Inflammatory macrophage (primary cell): ENCODE data around the gene TRAF4.
A peak's percentile ranks its signal among the peaks of the same experiment; 100 is the strongest.
"Not testable (repeated sequence)": the region's sequence is repeated elsewhere in the genome, so short reads cannot be mapped to it uniquely, and the experiment has no call there.

Source experiments
- DNase-seq, 2 donors: peaks; one replicate each; pipeline ENCODE4 v3.0.0-alpha.2; 2020 to 2022

Gene TRAF4

GRCh38 chr17:28748852-28749515, 5.2 kb downstream of the TRAF4 start:
- no peak for DNase-seq

GRCh38 chr17:28749516-28750177, 5.8 kb downstream of the TRAF4 start:
- no peak for DNase-seq

GRCh38 chr17:28750178-28751047, 6.6 kb downstream of the TRAF4 start:
- peak; percentile 88 to 91 for DNase-seq

GRCh38 chr17:28751600-28752366, 8.0 kb downstream of the TRAF4 start:
- DNase-seq, result no peak

GRCh38 chr17:28755486-28755885, 11.7 kb downstream of the TRAF4 start:
- DNase-seq, result no peak

- DNase-seq, result no peak
These were observed 12.4 kb downstream of the TRAF4 start for GRCh38 chr17:28756049-28756804.

- DNase-seq, result no peak
These were observed 14.8 kb downstream of the TRAF4 start for GRCh38 chr17:28758411-28759121.

GRCh38 chr17:28759256-28759865, 15.6 kb downstream of the TRAF4 start:
- no peak for DNase-seq

GRCh38 chr17:28760601-28761562, 17.1 kb downstream of the TRAF4 start:
- DNase-seq, result peak; percentile 71 to 78

GRCh38 chr17:28763137-28763799, 19.5 kb downstream of the TRAF4 start:
- no peak for DNase-seq

- peak; percentile 76 to 77 for DNase-seq
These were observed 20.0 kb downstream of the TRAF4 start for GRCh38 chr17:28763804-28764266.

GRCh38 chr17:28765038-28765437, 21.2 kb downstream of the TRAF4 start:
- no peak for DNase-seq

- no peak for DNase-seq
These were observed 29.9 kb downstream of the TRAF4 start for GRCh38 chr17:28773736-28774135.

- DNase-seq, result no peak
These were observed 30.4 kb downstream of the TRAF4 start for GRCh38 chr17:28774206-28774605.

- no peak for DNase-seq
These were observed 33.4 kb downstream of the TRAF4 start for GRCh38 chr17:28777178-28777577.

- DNase-seq, result not testable (repeated sequence)
These were observed 35.8 kb downstream of the TRAF4 start for GRCh38 chr17:28779601-28780000.

GRCh38 chr17:28783161-28783560, 39.4 kb downstream of the TRAF4 start:
- DNase-seq, result no peak

- DNase-seq, result no peak
These were observed 44.3 kb downstream of the TRAF4 start for GRCh38 chr17:28788100-28788499.
